Esophagus (tissue), 2 donors: Measurements from ENCODE around the gene PSME3. TPM values are rescaled to one million over a fixed set of nuclear protein-coding genes. Genes with fewer than 3 reads are reported as not detected.
"Not testable (repeated sequence)": the region's sequence is repeated elsewhere in the genome, so short reads cannot be mapped to it uniquely, and the experiment has no call there.

Experiments
- H3K27ac ChIP-seq, 2 donors: one replicate each; pipeline ENCODE4 v1.5.1; 2013; ENCODE audit warnings: low read depth in 2 of 2, mild to moderate bottlenecking in 2 of 2, inconsistent platforms in 1 of 2, low read length in 1 of 2, moderate library complexity in 1 of 2
- H3K27me3 ChIP-seq, 2 donors: one replicate each; pipeline ENCODE4 v1.6.1; 2013; ENCODE audit warnings: low read length in 2 of 2, control low read depth in 1 of 2, mild to moderate bottlenecking in 1 of 2; ENCODE audit not compliant: insufficient read depth in 2 of 2, control insufficient read depth in 1 of 2
- H3K36me3 ChIP-seq, 2 donors: one replicate each; pipeline ENCODE4 v1.6.1; 2013; ENCODE audit warnings: low read length in 1 of 2; ENCODE audit not compliant: control insufficient read depth in 2 of 2, insufficient read depth in 2 of 2
- H3K4me1 ChIP-seq, 2 donors: one replicate each; pipeline ENCODE4 v1.6.1; 2013; ENCODE audit warnings: low read length in 1 of 2; ENCODE audit not compliant: control insufficient read depth in 2 of 2, insufficient read depth in 2 of 2
- H3K4me3 ChIP-seq, 2 donors: one replicate each; pipeline ENCODE4 v1.5.1; 2013; ENCODE audit warnings: low read length in 2 of 2, mild to moderate bottlenecking in 2 of 2, low read depth in 1 of 2, moderate library complexity in 1 of 2
- H3K9me3 ChIP-seq, 2 donors: one replicate each; pipeline ENCODE4 v1.6.1; 2013; ENCODE audit warnings: mild to moderate bottlenecking in 2 of 2, low read depth in 1 of 2, low read length in 1 of 2, moderate library complexity in 1 of 2; ENCODE audit not compliant: control insufficient read depth in 2 of 2, insufficient read depth in 1 of 2
- WGBS, 2 donors: extraction: QIAGEN DNeasy Blood & Tissue Kit; methylation state at CpG; one replicate each; pipeline ENCODE4 v1.1.7; 2013; 5-methylcytosine and 5-hydroxymethylcytosine counted together
- polyA plus RNA-seq, 2 donors: library from polyadenylated mRNA; stranded (reverse); fragments of 200-250 nt; gene quantifications; one replicate each; pipeline ENCODE4 v1.2.3, GENCODE V29; 2013
- donor health status: healthy with polysubstance abuse.
- donor health status: Bipolar disorder and iron deficiency.

Gene PSME3
- polyA plus RNA-seq, 2 donors = 24.8 to 69.3 TPM

GRCh38 chr17:42872251-42872965 lies 39.2 kb downstream of the PSME3 start:
- WGBS, 2 donors = 86 to 90% methylated on average over 13 of the region's 13 CpGs
- Histone ChIP-seq H3K4me3 (no peak overlapping the region), H3K9me3 (no peaks in the 10 kb centered on the region), H3K36me3 (no peaks in the 10 kb centered on the region), H3K4me1 (no peaks in the 10 kb centered on the region), H3K27ac (no peak overlapping the region), H3K27me3 (peaks cover 0 to 4% of the 10 kb centered on the region in 2 donors)

- Histone ChIP-seq H3K4me3 (no peak overlapping the region), H3K9me3 (no peaks in the 10 kb centered on the region), H3K4me1 (no peaks in the 10 kb centered on the region), H3K27me3 (peaks cover 0 to 4% of the 10 kb centered on the region in 2 donors), H3K27ac (no peak overlapping the region), H3K36me3 (no peaks in the 10 kb centered on the region)
- WGBS, 2 donors = 82 to 86% methylated on average over 6 of the region's 6 CpGs
Measured at GRCh38 chr17:42873315-42873714, 40.1 kb downstream of the PSME3 start.

- H3K4me1 ChIP-seq, H3K9me3 ChIP-seq, H3K36me3 ChIP-seq, H3K4me3 ChIP-seq, H3K27me3 ChIP-seq, H3K27ac ChIP-seq: not testable (repeated sequence)
- WGBS, 2 donors = 75 to 85% methylated on average over 5 to 9 of the region's 12 CpGs
Measured at GRCh38 chr17:42873932-42874695, 40.9 kb downstream of the PSME3 start.

- Histone ChIP-seq H3K9me3 (no peaks in the 10 kb centered on the region), H3K4me1 (no peaks in the 10 kb centered on the region), H3K4me3 (no peak overlapping the region), H3K27me3 (peaks cover 0 to 4% of the 10 kb centered on the region in 2 donors), H3K27ac (no peak overlapping the region), H3K36me3 (no peaks in the 10 kb centered on the region)
- 92 to 97% methylated on average over 10 of the region's 10 CpGs for WGBS, 2 donors
Measured at GRCh38 chr17:42877037-42877436, 43.8 kb downstream of the PSME3 start.

- H3K4me3 ChIP-seq = no peak overlapping the region
- H3K9me3 ChIP-seq = no peaks in the 10 kb centered on the region
- no peaks in the 10 kb centered on the region for H3K27me3 ChIP-seq
- whole genome bisulfite sequencing, 2 donors = 39 to 46% methylated on average over 12 to 13 of the region's 13 CpGs
- no peaks in the 10 kb centered on the region for H3K4me1 ChIP-seq
- H3K36me3 ChIP-seq = no peaks in the 10 kb centered on the region
- H3K27ac ChIP-seq = no peak overlapping the region
Measured at GRCh38 chr17:42878123-42878880, 45.1 kb downstream of the PSME3 start.

GRCh38 chr17:42878924-42879595 lies 45.9 kb downstream of the PSME3 start:
- Histone ChIP-seq H3K27me3 (no peaks in the 10 kb centered on the region), H3K4me3 (no peak overlapping the region), H3K9me3 (no peaks in the 10 kb centered on the region), H3K4me1 (no peaks in the 10 kb centered on the region), H3K27ac (no peak overlapping the region), H3K36me3 (no peaks in the 10 kb centered on the region)
- 80 to 85% methylated on average over 8 of the region's 8 CpGs for WGBS, 2 donors

- no peaks in the 10 kb centered on the region for H3K4me1 ChIP-seq
- H3K27ac ChIP-seq = no peak overlapping the region
- 59 to 65% methylated on average over 6 of the region's 6 CpGs for WGBS, 2 donors
- no peaks in the 10 kb centered on the region for H3K36me3 ChIP-seq
- H3K4me3 ChIP-seq = no peak overlapping the region
- H3K9me3 ChIP-seq = no peaks in the 10 kb centered on the region
- H3K27me3 ChIP-seq = no peaks in the 10 kb centered on the region
Measured at GRCh38 chr17:42879596-42879985, 46.4 kb downstream of the PSME3 start.

GRCh38 chr17:42880776-42881310 lies 47.6 kb downstream of the PSME3 start:
- 79 to 87% methylated on average over 5 of the region's 5 CpGs for WGBS, 2 donors
- no peak overlapping the region for H3K4me3 ChIP-seq
- H3K27me3 ChIP-seq = no peaks in the 10 kb centered on the region
- no peaks in the 10 kb centered on the region for H3K9me3 ChIP-seq
- no peaks in the 10 kb centered on the region for H3K4me1 ChIP-seq
- H3K27ac ChIP-seq = no peak overlapping the region
- H3K36me3 ChIP-seq = no peaks in the 10 kb centered on the region

- WGBS, 2 donors = 85 to 86% methylated on average over 6 of the region's 6 CpGs
- H3K4me1 ChIP-seq, H3K4me3 ChIP-seq, H3K9me3 ChIP-seq, H3K27ac ChIP-seq, H3K36me3 ChIP-seq, H3K27me3 ChIP-seq: not testable (repeated sequence)
Measured at GRCh38 chr17:42881706-42882105, 48.5 kb downstream of the PSME3 start.
